Muscle layer of duodenum (tissue), 2 donors: ENCODE measurements around the gene CD8A.

Experiments used
- H3K27ac ChIP-seq: one replicate; pipeline ENCODE4 v1.7.0; 2013; ENCODE audit warnings: mild to moderate bottlenecking, low read length
- H3K27me3 ChIP-seq: one replicate; pipeline ENCODE4 v1.7.0; 2013; ENCODE audit warnings: low read depth, mild to moderate bottlenecking, control low read depth, low read length
- H3K36me3 ChIP-seq, 2 donors: one replicate each; pipeline ENCODE4 v1.7.0; 2013; ENCODE audit warnings: low read length in 2 of 2, control low read depth in 1 of 2, mild to moderate bottlenecking in 1 of 2; ENCODE audit not compliant: insufficient read depth in 2 of 2, control insufficient read depth in 1 of 2
- H3K4me1 ChIP-seq, 2 donors: one replicate each; pipeline ENCODE4 v1.7.0; 2013; ENCODE audit warnings: low read length in 2 of 2, mild to moderate bottlenecking in 2 of 2, control low read depth in 1 of 2, moderate library complexity in 1 of 2; ENCODE audit not compliant: insufficient read depth in 2 of 2, control insufficient read depth in 1 of 2
- H3K4me3 ChIP-seq, 2 donors: one replicate each; pipeline ENCODE4 v1.7.0; 2013; ENCODE audit warnings: low read length in 2 of 2, low read depth in 1 of 2, mild to moderate bottlenecking in 1 of 2
- H3K9me3 ChIP-seq, 2 donors: one replicate each; pipeline ENCODE4 v1.7.0; 2013; ENCODE audit warnings: low read length in 2 of 2, control low read depth in 1 of 2, mild to moderate bottlenecking in 1 of 2; ENCODE audit not compliant: control insufficient read depth in 1 of 2
- donor health status: healthy.

The CD8A gene

GRCh38 chr2:86772611-86773010, 18.1 kb downstream of the CD8A start:
- no peaks in the 10 kb centered on the region for H3K27me3 ChIP-seq
- peaks cover 0 to 8% of the 10 kb centered on the region in 2 donors for H3K4me1 ChIP-seq
- H3K27ac ChIP-seq = no peak overlapping the region
- H3K4me3 ChIP-seq = no peak overlapping the region
- no peaks in the 10 kb centered on the region for H3K9me3 ChIP-seq
- peaks cover 52 to 61% of the 10 kb centered on the region in 2 donors for H3K36me3 ChIP-seq

DNA sequence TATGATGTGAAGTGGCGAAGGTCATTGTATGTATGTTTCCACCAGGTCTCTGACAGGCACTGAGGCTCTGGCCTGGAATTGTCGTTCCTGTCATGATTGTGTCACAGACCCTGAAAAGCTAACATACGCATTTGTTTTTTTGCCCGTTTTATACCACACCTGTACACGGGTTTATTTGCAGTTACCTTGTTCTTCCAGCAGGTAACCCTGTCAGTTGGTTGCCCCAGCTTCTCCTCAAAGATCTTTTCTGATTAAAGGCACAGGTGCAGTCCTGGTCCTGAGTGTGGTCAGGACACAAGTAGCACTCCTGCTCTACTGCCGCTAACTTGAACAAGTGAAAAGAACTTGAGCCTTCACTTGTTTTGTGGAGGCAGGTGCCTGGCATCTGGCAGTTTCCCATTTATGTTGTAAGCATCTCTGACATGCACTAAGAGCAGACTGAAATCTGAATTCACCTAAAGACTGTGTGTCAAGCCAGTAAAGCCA, 19.9 kb downstream of the CD8A start:
- H3K4me1 ChIP-seq = peaks cover 0 to 8% of the 10 kb centered on the region in 2 donors
- peaks cover 54 to 66% of the 10 kb centered on the region in 2 donors for H3K36me3 ChIP-seq
- H3K27ac ChIP-seq = no peak overlapping the region

DNA sequence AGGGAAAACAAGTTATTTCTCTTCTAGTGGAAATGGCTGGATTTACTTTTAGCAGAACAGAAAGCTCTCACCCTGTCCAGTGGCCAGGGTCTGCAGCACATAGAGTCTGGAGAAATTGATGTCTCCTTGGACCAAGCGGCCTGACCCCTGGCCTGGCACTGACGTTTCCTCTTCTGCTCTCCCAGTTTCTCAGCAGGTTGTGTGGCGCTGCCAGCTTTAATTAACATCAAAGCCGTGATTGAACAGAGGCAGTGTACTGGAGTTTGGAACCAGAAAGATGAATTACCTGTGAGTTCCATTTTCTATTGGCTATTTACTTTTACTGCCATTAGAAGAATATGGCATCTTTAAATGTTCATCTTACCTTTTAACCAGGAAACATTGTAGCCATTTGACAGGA, 20.9 kb downstream of the CD8A start:
- H3K36me3 ChIP-seq = peaks cover 51 to 59% of the 10 kb centered on the region in 2 donors
- H3K27ac ChIP-seq = no peak overlapping the region
- no peaks in the 10 kb centered on the region for H3K9me3 ChIP-seq

More for the DNA sequence above, 19.9 kb downstream of the CD8A start:
- Histone ChIP-seq H3K4me3 (no peak overlapping the region), H3K27me3 (no peaks in the 10 kb centered on the region), H3K9me3 (no peaks in the 10 kb centered on the region)

DNA sequence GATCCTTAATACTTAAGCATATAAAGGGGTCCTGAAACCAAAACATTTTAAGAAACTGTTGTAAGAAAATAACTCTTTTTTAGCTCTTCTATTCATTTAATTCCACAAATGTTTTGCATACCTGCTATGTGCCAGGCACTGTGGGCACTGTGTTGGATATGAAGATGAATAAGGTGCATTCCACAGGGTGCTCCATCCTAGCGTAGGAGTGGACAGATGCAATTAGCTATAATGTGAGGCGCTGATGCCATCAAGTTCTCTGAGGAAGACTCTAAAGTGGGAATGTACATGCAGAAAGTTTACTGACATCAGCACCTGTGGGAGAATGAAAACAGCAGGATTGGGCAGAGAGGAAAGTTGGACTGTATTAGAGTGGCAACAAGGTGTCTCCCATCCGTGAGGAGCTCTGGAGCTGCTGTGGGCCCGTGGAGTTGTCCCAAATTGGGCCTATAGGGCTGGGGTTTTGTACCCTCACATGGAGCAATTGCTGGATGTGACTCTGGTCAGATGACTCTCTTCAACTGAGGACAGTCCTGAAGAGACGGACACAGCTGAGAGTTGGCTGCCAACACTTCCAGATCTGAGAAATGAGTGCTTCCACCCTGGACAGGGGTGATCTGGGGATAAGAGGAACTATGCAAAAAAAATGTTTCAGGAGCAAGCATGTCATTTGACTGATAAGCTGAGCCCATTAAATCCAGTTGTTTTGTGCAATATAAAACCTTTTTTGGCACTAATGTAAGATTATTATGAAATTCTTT, 22.3 kb downstream of the CD8A start:
- no peaks in the 10 kb centered on the region for H3K9me3 ChIP-seq
- H3K4me3 ChIP-seq = no peak overlapping the region
- peaks cover 0 to 8% of the 10 kb centered on the region in 2 donors for H3K4me1 ChIP-seq
- no peaks in the 10 kb centered on the region for H3K27me3 ChIP-seq
- H3K27ac ChIP-seq = no peak overlapping the region
- H3K36me3 ChIP-seq = peaks cover 38 to 44% of the 10 kb centered on the region in 2 donors

More for the DNA sequence above, 20.9 kb downstream of the CD8A start:
- Histone ChIP-seq H3K4me3 (no peak overlapping the region), H3K4me1 (peaks cover 0 to 8% of the 10 kb centered on the region in 2 donors), H3K27me3 (no peaks in the 10 kb centered on the region)

DNA sequence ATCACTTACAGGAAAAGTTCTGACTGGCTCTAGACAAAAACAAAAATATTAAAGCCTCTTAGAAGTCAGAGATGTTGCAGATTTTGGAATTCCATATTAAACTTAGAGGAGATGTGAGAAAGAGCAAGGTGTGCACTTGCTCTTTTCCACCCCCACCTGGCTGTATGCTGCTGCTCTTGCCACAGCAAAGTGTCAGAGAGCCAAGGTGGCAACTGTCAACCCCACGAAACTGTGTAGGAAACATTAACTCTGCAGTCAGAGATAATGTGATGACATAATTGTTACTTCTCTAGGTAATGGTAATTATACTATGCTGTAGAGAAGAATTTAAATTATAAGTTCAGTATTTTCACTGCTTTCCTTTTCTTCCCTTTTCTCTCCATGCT, 25.4 kb downstream of the CD8A start:
- Histone ChIP-seq H3K27ac (no peak overlapping the region), H3K4me1 (peaks cover 0 to 12% of the 10 kb centered on the region in 2 donors), H3K9me3 (no peaks in the 10 kb centered on the region), H3K27me3 (no peaks in the 10 kb centered on the region), H3K4me3 (no peak overlapping the region), H3K36me3 (peaks cover 15 to 16% of the 10 kb centered on the region in 2 donors)

- Histone ChIP-seq H3K27me3 (no peaks in the 10 kb centered on the region), H3K27ac (no peak overlapping the region), H3K4me1 (peaks cover 0 to 12% of the 10 kb centered on the region in 2 donors), H3K36me3 (peaks cover 10 to 11% of the 10 kb centered on the region in 2 donors), H3K4me3 (no peak overlapping the region), H3K9me3 (no peaks in the 10 kb centered on the region)
Measured at GRCh38 chr2:86764661-86765309, 25.9 kb downstream of the CD8A start.

DNA sequence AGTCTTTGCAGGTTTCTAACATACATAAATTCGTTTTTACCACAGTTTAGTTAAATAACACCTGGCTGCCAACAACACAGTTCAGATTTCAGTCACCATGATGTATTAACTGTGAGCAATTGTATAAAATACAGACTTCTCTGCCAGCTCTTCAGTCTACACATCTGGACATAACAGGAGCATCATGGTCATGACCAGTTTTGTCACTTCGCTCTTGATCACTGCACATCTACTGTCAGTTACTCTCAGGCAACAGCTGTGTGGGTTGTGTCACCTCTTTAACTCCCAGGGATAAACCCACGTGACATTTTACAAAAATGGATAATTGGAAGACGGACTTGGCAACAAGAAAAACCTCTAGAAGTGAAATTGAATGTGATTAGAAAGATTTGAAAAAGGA, 30.3 kb downstream of the CD8A start:
- Histone ChIP-seq H3K36me3 (peaks cover 0 to under 1% of the 10 kb centered on the region in 2 donors), H3K9me3 (no peaks in the 10 kb centered on the region), H3K4me3 (no peak overlapping the region), H3K27me3 (no peaks in the 10 kb centered on the region), H3K4me1 (peaks cover 0 to 7% of the 10 kb centered on the region in 2 donors), H3K27ac (no peak overlapping the region)

GRCh38 chr2:86758405-86758804, 32.3 kb downstream of the CD8A start:
- Histone ChIP-seq H3K27ac (no peak overlapping the region), H3K9me3 (no peaks in the 10 kb centered on the region), H3K36me3 (peaks cover 0 to 6% of the 10 kb centered on the region in 2 donors), H3K27me3 (no peaks in the 10 kb centered on the region), H3K4me3 (no peak overlapping the region), H3K4me1 (peaks cover 0 to 7% of the 10 kb centered on the region in 2 donors)

GRCh38 chr2:86753606-86754005, 37.1 kb downstream of the CD8A start:
- Histone ChIP-seq H3K4me3 (no peak overlapping the region), H3K4me1 (peaks cover 0 to 7% of the 10 kb centered on the region in 2 donors), H3K9me3 (peaks cover 5 to 7% of the 10 kb centered on the region in 2 donors), H3K27ac (no peak overlapping the region), H3K27me3 (no peaks in the 10 kb centered on the region), H3K36me3 (peaks cover 15 to 19% of the 10 kb centered on the region in 2 donors)

DNA sequence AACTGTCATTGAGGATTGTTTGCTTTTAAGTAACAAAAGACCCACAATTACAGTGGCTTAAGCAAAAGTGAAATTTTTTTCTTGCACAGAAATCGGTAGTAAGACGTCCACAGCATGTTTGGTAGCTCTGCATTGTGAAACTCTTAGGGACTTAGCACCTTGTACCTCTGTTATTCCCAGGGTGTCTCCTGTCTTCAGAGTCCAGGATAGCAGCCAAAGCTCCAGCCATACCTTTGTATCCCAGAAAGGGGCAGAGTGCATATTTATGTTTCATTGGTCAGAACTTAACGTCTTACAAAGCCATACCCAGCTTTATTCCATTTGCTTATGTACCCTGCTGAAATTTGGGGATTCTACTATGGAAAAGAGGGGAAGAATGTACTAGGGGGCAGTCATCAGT, 37.8 kb downstream of the CD8A start:
- Histone ChIP-seq H3K9me3 (peaks cover 5 to 7% of the 10 kb centered on the region in 2 donors), H3K27ac (no peak overlapping the region), H3K27me3 (no peaks in the 10 kb centered on the region), H3K4me1 (peaks cover 0 to 10% of the 10 kb centered on the region in 2 donors), H3K36me3 (peaks cover 15 to 19% of the 10 kb centered on the region in 2 donors), H3K4me3 (no peak overlapping the region)

DNA sequence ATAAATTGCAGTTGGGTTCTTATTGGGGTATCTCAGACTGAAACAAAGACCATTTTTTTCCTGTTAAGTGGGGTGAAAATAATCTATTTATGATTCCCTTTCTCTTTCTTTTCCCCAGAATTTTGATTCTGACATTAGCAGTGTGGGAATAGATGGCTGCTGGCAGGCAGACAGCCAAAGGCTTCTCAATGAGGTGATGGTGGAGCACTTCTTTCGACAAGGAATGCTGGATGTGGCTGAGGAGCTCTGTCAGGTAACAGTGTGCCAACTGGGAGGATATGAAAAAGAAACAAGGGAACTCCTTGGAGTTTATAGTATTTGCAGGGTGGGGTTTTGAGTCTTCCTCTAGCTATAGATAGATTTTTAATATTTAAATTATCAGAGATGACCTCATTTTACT, 38.9 kb downstream of the CD8A start:
- H3K27me3 ChIP-seq = no peaks in the 10 kb centered on the region
- no peak overlapping the region for H3K4me3 ChIP-seq
- H3K27ac ChIP-seq = no peak overlapping the region
- peaks cover 5 to 7% of the 10 kb centered on the region in 2 donors for H3K9me3 ChIP-seq
- peaks cover 15 to 19% of the 10 kb centered on the region in 2 donors for H3K36me3 ChIP-seq
- peaks cover 0 to 17% of the 10 kb centered on the region in 2 donors for H3K4me1 ChIP-seq
